Subcutaneous abdominal adipose tissue (tissue), 5 donors: ENCODE results near the gene MRPL52.
A peak's percentile ranks its signal among the peaks of the same experiment; 100 is the strongest.
"Not testable (repeated sequence)": the region's sequence is repeated elsewhere in the genome, so short reads cannot be mapped to it uniquely, and the experiment has no call there.

Experiments
- H3K27ac ChIP-seq: one replicate; pipeline ENCODE4 v1.7.0; 2013; ENCODE audit warnings: low read depth, mild to moderate bottlenecking, inconsistent platforms, low read length, moderate library complexity
- H3K27me3 ChIP-seq, 5 donors: one replicate each; pipeline ENCODE4 v1.7.0; 2013; ENCODE audit warnings: low read length in 5 of 5, inconsistent platforms in 1 of 5; ENCODE audit not compliant: control insufficient read depth in 5 of 5, insufficient read depth in 4 of 5
- H3K36me3 ChIP-seq, 5 donors: one replicate each; pipeline ENCODE4 v1.7.0; 2013; ENCODE audit warnings: low read length in 5 of 5; ENCODE audit not compliant: control insufficient read depth in 5 of 5, insufficient read depth in 5 of 5
- H3K4me1 ChIP-seq, 5 donors: one replicate each; pipeline ENCODE4 v1.7.0; 2013; ENCODE audit warnings: low read length in 5 of 5, mild to moderate bottlenecking in 3 of 5, moderate library complexity in 1 of 5; ENCODE audit not compliant: control insufficient read depth in 5 of 5, insufficient read depth in 5 of 5
- H3K4me3 ChIP-seq, 5 donors: one replicate each; pipeline ENCODE4 v1.7.0; 2013; ENCODE audit warnings: low read length in 5 of 5, low read depth in 1 of 5
- H3K9ac ChIP-seq, 5 donors: one replicate each; pipeline ENCODE4 v1.7.0; 2013; ENCODE audit warnings: low read length in 5 of 5, mild to moderate bottlenecking in 4 of 5, moderate library complexity in 3 of 5
- H3K9me3 ChIP-seq, 5 donors: one replicate each; pipeline ENCODE4 v1.7.0; 2013; ENCODE audit warnings: low read length in 5 of 5; ENCODE audit not compliant: control insufficient read depth in 5 of 5
- donor health status: healthy.
- donor health status: healthy.
- donor health status: healthy.
- donor health status: healthy.
- donor health status: healthy.

MRPL52 gene

GRCh38 chr14:22829661-22830442 is at the start of gene MRPL52:
MRPL52 (plus strand) TSS chr14:22829887; CDS start chr14:22829913, 26 bp downstream.
- Histone ChIP-seq H3K27ac (peak within 1 kb of the TSS; percentile 80), H3K36me3 (peaks cover 6 to 17% (median 11%) of the 10 kb centered on the region in 5 donors), H3K27me3 (peaks cover 0 to 1% (median 0%) of the 10 kb centered on the region in 5 donors), H3K9me3 (no peaks in the 10 kb centered on the region), H3K4me3 (peak within 1 kb of the TSS; percentile 82 to 96 (median 91)), H3K4me1 (peaks cover 0 to 16% (median 14%) of the 10 kb centered on the region in 5 donors), H3K9ac (peak within 1 kb of the TSS; percentile 63 to 93 (median 87))

GRCh38 chr14:22780105-22780679 is 49.5 kb upstream of the MRPL52 start:
- no peak overlapping the region for H3K27ac ChIP-seq
- no peaks in the 10 kb centered on the region for H3K9me3 ChIP-seq
- H3K9ac ChIP-seq, result no peak overlapping the region

GRCh38 chr14:22780941-22781300 is 48.8 kb upstream of the MRPL52 start:
- no peak overlapping the region for H3K9ac ChIP-seq
- H3K36me3 ChIP-seq, result peaks cover 0 to 4% (median 0%) of the 10 kb centered on the region in 5 donors
- H3K27ac ChIP-seq, result no peak overlapping the region
- H3K9me3 ChIP-seq, result no peaks in the 10 kb centered on the region
- H3K4me1 ChIP-seq, result peaks cover 0 to 9% (median 3%) of the 10 kb centered on the region in 5 donors
- H3K27me3 ChIP-seq, result no peaks in the 10 kb centered on the region
- H3K4me3 ChIP-seq, result no peak overlapping the region

More at GRCh38 chr14:22780105-22780679, 49.5 kb upstream of the MRPL52 start:
- Histone ChIP-seq H3K27me3 (no peaks in the 10 kb centered on the region), H3K4me3 (no peak overlapping the region), H3K4me1 (peaks cover 0 to 9% (median 3%) of the 10 kb centered on the region in 5 donors), H3K36me3 (peaks cover 0 to 10% (median 2%) of the 10 kb centered on the region in 5 donors)

GRCh38 chr14:22781301-22781991 is 48.2 kb upstream of the MRPL52 start:
- no peaks in the 10 kb centered on the region for H3K36me3 ChIP-seq
- H3K27ac ChIP-seq, result no peak overlapping the region
- H3K27me3 ChIP-seq, result no peaks in the 10 kb centered on the region
- H3K9me3 ChIP-seq, result no peaks in the 10 kb centered on the region
- no peak overlapping the region for H3K4me3 ChIP-seq
- peaks cover 0 to 9% (median 3%) of the 10 kb centered on the region in 5 donors for H3K4me1 ChIP-seq
- H3K9ac ChIP-seq, result no peak overlapping the region

GRCh38 chr14:22786685-22787084 is 43.0 kb upstream of the MRPL52 start:
- Histone ChIP-seq H3K9me3 (no peaks in the 10 kb centered on the region), H3K27ac (no peak overlapping the region), H3K27me3 (no peaks in the 10 kb centered on the region), H3K9ac (no peak overlapping the region), H3K36me3 (no peaks in the 10 kb centered on the region), H3K4me1 (peaks cover 0 to 5% (median under 1%) of the 10 kb centered on the region in 5 donors), H3K4me3 (no peak overlapping the region)

GRCh38 chr14:22791301-22791700 is 38.4 kb upstream of the MRPL52 start:
- H3K27ac ChIP-seq, result no peak overlapping the region
- no peaks in the 10 kb centered on the region for H3K9me3 ChIP-seq
- H3K9ac ChIP-seq, result no peak overlapping the region
- peaks cover 0 to 9% (median 0%) of the 10 kb centered on the region in 5 donors for H3K4me1 ChIP-seq
- H3K27me3 ChIP-seq, result no peaks in the 10 kb centered on the region
- no peaks in the 10 kb centered on the region for H3K36me3 ChIP-seq
- no peak overlapping the region for H3K4me3 ChIP-seq

- H3K4me3 ChIP-seq, result no peak overlapping the region
- H3K4me1 ChIP-seq, result peaks cover 0 to 9% (median 0%) of the 10 kb centered on the region in 5 donors
- no peak overlapping the region for H3K9ac ChIP-seq
- no peak overlapping the region for H3K27ac ChIP-seq
- H3K27me3 ChIP-seq, result no peaks in the 10 kb centered on the region
- H3K9me3 ChIP-seq, result no peaks in the 10 kb centered on the region
- H3K36me3 ChIP-seq, result no peaks in the 10 kb centered on the region
Measured at GRCh38 chr14:22792158-22792557, 37.5 kb upstream of the MRPL52 start.

GRCh38 chr14:22793550-22793949 is 36.1 kb upstream of the MRPL52 start:
- H3K27ac ChIP-seq, H3K4me3 ChIP-seq, H3K9me3 ChIP-seq, H3K36me3 ChIP-seq, H3K9ac ChIP-seq, H3K27me3 ChIP-seq, H3K4me1 ChIP-seq: not testable (repeated sequence)

GRCh38 chr14:22793976-22794375 is 35.7 kb upstream of the MRPL52 start:
- H3K9ac ChIP-seq, result no peak overlapping the region
- no peak overlapping the region for H3K4me3 ChIP-seq
- no peak overlapping the region for H3K27ac ChIP-seq
- H3K27me3 ChIP-seq, result no peaks in the 10 kb centered on the region
- no peaks in the 10 kb centered on the region for H3K36me3 ChIP-seq
- peaks cover 0 to 9% (median 3%) of the 10 kb centered on the region in 5 donors for H3K4me1 ChIP-seq
- no peaks in the 10 kb centered on the region for H3K9me3 ChIP-seq

- no peak overlapping the region for H3K27ac ChIP-seq
- H3K4me3 ChIP-seq, result no peak overlapping the region
- no peaks in the 10 kb centered on the region for H3K9me3 ChIP-seq
- H3K4me1 ChIP-seq, result peaks cover 0 to 9% (median 4%) of the 10 kb centered on the region in 5 donors
- no peak overlapping the region for H3K9ac ChIP-seq
- H3K27me3 ChIP-seq, result no peaks in the 10 kb centered on the region
- H3K36me3 ChIP-seq, result no peaks in the 10 kb centered on the region
Measured at GRCh38 chr14:22794551-22794951, 35.1 kb upstream of the MRPL52 start.
